ENCODE measurements around the gene HECTD2. TPM values are rescaled to one million over a fixed set of nuclear protein-coding genes. Genes with fewer than 3 reads are reported as not detected.

HECTD2 gene
- total RNA-seq, 2 experiments from 2014 or later, result 2.7 to 3.8 TPM

- ATAC-seq (no peak), DNase-seq (no peak)
- H3K4me1 Mint-ChIP-seq (ENCODE audit: low read depth), result peaks cover 24% of the 10 kb centered on the region
- H3K27ac Mint-ChIP-seq, result no peak overlapping the region
- TF ChIP-seq CTCF (IDR thresholded peaks at IDR 0.05), result no peak
- peaks cover 4% of the 10 kb centered on the region for H3K36me3 Mint-ChIP-seq (ENCODE audit: low read depth)
- intact Hi-C loops (cut with micrococcal nuclease), result no loop called here
- ChIA-PET POLR2A (no interaction called here), CTCF (interaction anchor here (0.6 to 0.7 kb wide), 2 partner anchors 23 to 366 kb away, joined by 3 read pairs; no protein-coding TSS in a partner anchor)
- H3K4me3 Mint-ChIP-seq, result no peak overlapping the region
- H3K9me3 Mint-ChIP-seq, result no peaks in the 10 kb centered on the region
- peaks cover 3% of the 10 kb centered on the region for H3K27me3 Mint-ChIP-seq
These were observed 2.4 kb downstream of the HECTD2 start for GRCh38 chr10:91412354-91413087.

GRCh38 chr10:91415816-91416215, 5.7 kb downstream of the HECTD2 start:
- Mint-ChIP-seq H3K27ac (no peak overlapping the region), H3K4me3 (no peak overlapping the region), H3K4me1 (ENCODE audit: low read depth) (peaks cover 18% of the 10 kb centered on the region), H3K36me3 (ENCODE audit: low read depth) (peaks cover 3% of the 10 kb centered on the region), H3K27me3 (peaks cover 2% of the 10 kb centered on the region), H3K9me3 (no peaks in the 10 kb centered on the region)
- intact Hi-C loops (cut with micrococcal nuclease), result no loop called here
- DNase-seq (no peak), ATAC-seq (no peak)
- CTCF ChIA-PET, result interaction anchor here (1.4 kb wide), 1 partner anchor 409 kb away, joined by 5 read pairs; no protein-coding TSS in a partner anchor
- no peak for TF ChIP-seq CTCF (IDR thresholded peaks at IDR 0.05)
- POLR2A ChIA-PET, result interaction anchor here (0.6 kb wide), 1 partner anchor 276 kb away, joined by 3 read pairs; no protein-coding TSS in a partner anchor

GRCh38 chr10:91416339-91416855, 6.3 kb downstream of the HECTD2 start:
- CTCF ChIA-PET, result no interaction called here
- Mint-ChIP-seq H3K4me1 (ENCODE audit: low read depth) (peaks cover 18% of the 10 kb centered on the region), H3K9me3 (no peaks in the 10 kb centered on the region), H3K27me3 (no peaks in the 10 kb centered on the region), H3K27ac (no peak overlapping the region), H3K4me3 (no peak overlapping the region), H3K36me3 (ENCODE audit: low read depth) (no peaks in the 10 kb centered on the region)
- POLR2A ChIA-PET, result interaction anchor here (0.6 kb wide), 1 partner anchor 69 kb away, joined by 3 read pairs; no protein-coding TSS in a partner anchor
- ATAC-seq, result no peak
- intact Hi-C loops (cut with micrococcal nuclease), result no loop called here
- DNase-seq, result no peak
- TF ChIP-seq CTCF (IDR thresholded peaks at IDR 0.05), result no peak

GRCh38 chr10:91418416-91418815, 8.3 kb downstream of the HECTD2 start:
- no peak for TF ChIP-seq CTCF (IDR thresholded peaks at IDR 0.05)
- DNase-seq, result no peak
- intact Hi-C loops (cut with micrococcal nuclease), result no loop called here
- H3K9me3 Mint-ChIP-seq, result no peaks in the 10 kb centered on the region
- H3K4me1 Mint-ChIP-seq (ENCODE audit: low read depth), result peaks cover 16% of the 10 kb centered on the region
- H3K4me3 Mint-ChIP-seq, result no peak overlapping the region
- ChIA-PET CTCF (no interaction called here), POLR2A (no interaction called here)
- ATAC-seq, result no peak
- no peaks in the 10 kb centered on the region for H3K36me3 Mint-ChIP-seq (ENCODE audit: low read depth)
- no peak overlapping the region for H3K27ac Mint-ChIP-seq
- H3K27me3 Mint-ChIP-seq, result no peaks in the 10 kb centered on the region

GRCh38 chr10:91420868-91421267, 10.7 kb downstream of the HECTD2 start:
- peak; percentile 45 for ATAC-seq
- ChIA-PET CTCF (interaction anchor here (1.4 to 1.5 kb wide), 2 partner anchors 9 to 31 kb away, joined by 4 to 6 read pairs; no protein-coding TSS in a partner anchor), POLR2A (no interaction called here)

More at GRCh38 chr10:91420868-91421267, 10.7 kb downstream of the HECTD2 start:
- Mint-ChIP-seq H3K27me3 (no peaks in the 10 kb centered on the region), H3K27ac (no peak overlapping the region), H3K4me1 (ENCODE audit: low read depth) (peaks cover 15% of the 10 kb centered on the region), H3K36me3 (ENCODE audit: low read depth) (no peaks in the 10 kb centered on the region), H3K9me3 (no peaks in the 10 kb centered on the region), H3K4me3 (no peak overlapping the region)
- TF ChIP-seq CTCF (IDR thresholded peaks at IDR 0.05), result no peak
- no peak for DNase-seq
- intact Hi-C loops (cut with micrococcal nuclease), result no loop called here
